GM12878 (cell line): ENCODE measurements around the gene NFYC. TPM values are rescaled to one million over a fixed set of nuclear protein-coding genes. Genes with fewer than 3 reads are reported as not detected.

Source experiments
- ATAC-seq: fragments of 200-7000 bp; cut with Tn5 transposase; 3 replicates; pipeline ENCODE4 v1.9.1; 2020; ENCODE audit warnings: mild to moderate bottlenecking, moderate library complexity
- BruUV-seq: library from RNA; stranded (reverse); fragments of 400-500 nt; replicated peaks from 2 replicates; lab custom pipeline; 2021; lab: Mats Ljungman, UMichigan
- CTCF ChIA-PET: fragments of 300-600 bp; sonication (Branson Sonifier 250); formaldehyde crosslinking; extraction: SDS; loops from one replicate; lab custom pipeline; 2021; ENCODE audit warnings: inconsistent platforms; lab: Yijun Ruan, JAX
- POLR2A ChIA-PET: fragments of 350-600 bp; formaldehyde crosslinking; extraction: SDS; loops from one replicate; lab custom pipeline; 2021; ENCODE audit warnings: inconsistent platforms; lab: Charles Lee
- RAD21 ChIA-PET: fragments of 300-600 bp; sonication (Branson Sonifier 250); formaldehyde crosslinking; loops from one replicate; lab custom pipeline; 2023; ENCODE audit warnings: antibody characterized with exemption; ENCODE audit not compliant: unreplicated experiment; lab: Charles Lee
- SMC1A ChIA-PET: fragments of 300-600 bp; sonication (Branson Sonifier 250); formaldehyde crosslinking; loops from one replicate; lab custom pipeline; 2023; ENCODE audit not compliant: unreplicated experiment, uncharacterized antibody; lab: Charles Lee
- DNase-seq: peaks from one replicate; pipeline ENCODE4 v3.0.0-alpha.2; 2011; ENCODE audit warnings: low read depth, low spot score
- FAIRE-seq: peaks from 3 replicates; lab custom pipeline; 2011; peaks lifted over from hg19 to GRCh38; lab: Jason Lieb, UNC
- H2AFZ ChIP-seq: 2 replicates; pipeline ENCODE4 v1.6.0; 2011; ENCODE audit warnings: low read depth, low read length, control low read depth; ENCODE audit not compliant: control insufficient read depth
- H3K27ac ChIP-seq: 2 replicates; pipeline ENCODE4 v1.5.1; 2011; ENCODE audit warnings: control low read depth; ENCODE audit not compliant: control insufficient read depth, insufficient read depth
- H3K27me3 ChIP-seq, 2 experiments: replicated peaks in 1 of 2; 2 replicates each; pipeline versions ENCODE4 v1.6.0 to v1.6.1; 2011; ENCODE audit warnings: low read length in 1 of 2; ENCODE audit not compliant: control insufficient read depth in 2 of 2, insufficient read depth in 2 of 2
- H3K36me3 ChIP-seq, 2 experiments: 2 replicates each; pipeline ENCODE4 v1.5.1; 2011; ENCODE audit warnings: low read length in 1 of 2; ENCODE audit not compliant: control insufficient read depth in 2 of 2, insufficient read depth in 2 of 2
- H3K4me1 ChIP-seq: 2 replicates; pipeline ENCODE4 v1.6.1; 2011; ENCODE audit warnings: mild to moderate bottlenecking, low read length, moderate library complexity, mixed read lengths; ENCODE audit not compliant: control insufficient read depth, insufficient read depth
- H3K4me2 ChIP-seq: 2 replicates; pipeline ENCODE4 v1.6.0; 2011; ENCODE audit warnings: control low read depth; ENCODE audit not compliant: control insufficient read depth, insufficient read depth
- H3K4me3 ChIP-seq: fragments of 200-600 bp; sonication (generic); 2 replicates; pipeline ENCODE4 v1.5.1; 2016
- H3K79me2 ChIP-seq: 2 replicates; pipeline ENCODE4 v1.6.0; 2011; ENCODE audit warnings: low read length; ENCODE audit not compliant: control insufficient read depth, insufficient read depth
- H3K9ac ChIP-seq: 2 replicates; pipeline ENCODE4 v1.8.0; 2011; ENCODE audit warnings: low read length, control low read depth, mixed read lengths; ENCODE audit not compliant: control insufficient read depth, insufficient read depth
- H3K9me3 ChIP-seq: replicated peaks from 3 replicates; pipeline ENCODE4 v1.5.1; 2011; ENCODE audit warnings: mild to moderate bottlenecking, low read length; ENCODE audit not compliant: control insufficient read depth, insufficient read depth
- H4K20me1 ChIP-seq: 2 replicates; pipeline ENCODE4 v1.6.0; 2011; ENCODE audit not compliant: control insufficient read depth, insufficient read depth
- BCL3 ChIP-seq: IDR thresholded peaks from 2 replicates; pipeline ENCODE4 v1.6.1; 2011; ENCODE audit warnings: borderline replicate concordance, low read depth, mild to moderate bottlenecking, moderate library complexity, low read length; ENCODE audit not compliant: insufficient read depth, poor library complexity, severe bottlenecking
- BMI1 ChIP-seq: fragments of 450-650 bp; IDR thresholded peaks from 2 replicates; pipeline ENCODE4 v1.6.1; 2016; ENCODE audit warnings: mild to moderate bottlenecking, moderate library complexity, borderline replicate concordance
- EGR1 ChIP-seq, 2 experiments: IDR thresholded peaks; 1 replicate in 1 of 2; 2 replicates in 1 of 2; pipeline ENCODE4 v1.6.1; 2011 to 2012; ENCODE audit warnings: low read depth in 2 of 2, low read length in 2 of 2, borderline replicate concordance in 1 of 2, mild to moderate bottlenecking in 1 of 2, moderate library complexity in 1 of 2
- ESRRA ChIP-seq: IDR thresholded peaks from 2 replicates; pipeline ENCODE4 v1.6.1; 2012; ENCODE audit warnings: mild to moderate bottlenecking, low read length, improper control_type of control experiment
- KLF5 ChIP-seq: fragments of 450-650 bp; IDR thresholded peaks from 2 replicates; pipeline ENCODE4 v1.6.1; 2014; ENCODE audit warnings: mild to moderate bottlenecking; ENCODE audit not compliant: partially characterized antibody
- POLR2AphosphoS5 ChIP-seq: IDR thresholded peaks from 2 replicates; pipeline ENCODE4 v1.6.1; 2011; ENCODE audit warnings: mild to moderate bottlenecking, low read length, inconsistent platforms
- RFX5 ChIP-seq: IDR thresholded peaks from 2 replicates; pipeline ENCODE4 v1.6.1; 2011; ENCODE audit warnings: low read depth, low read length, improper control_type of control experiment
- SUZ12 ChIP-seq: fragments of 200-600 bp; sonication (generic); IDR thresholded peaks from one replicate; pipeline ENCODE4 v1.6.1; 2018; ENCODE audit warnings: antibody characterized with exemption, mild to moderate bottlenecking; ENCODE audit not compliant: unreplicated experiment
- WRNIP1 ChIP-seq: IDR thresholded peaks from 2 replicates; pipeline ENCODE4 v1.6.1; 2011; ENCODE audit warnings: low read depth, low read length, improper control_type of control experiment, borderline replicate concordance
- ZNF207 ChIP-seq: fragments of 450-650 bp; IDR thresholded peaks from 2 replicates; pipeline ENCODE4 v1.6.1; 2014; ENCODE audit warnings: antibody characterized with exemption, mild to moderate bottlenecking, borderline replicate concordance
- ZNF274 ChIP-seq: IDR thresholded peaks from one replicate; pipeline ENCODE4 v1.8.0; 2011; ENCODE audit not compliant: insufficient read length, insufficient read depth
- WGBS: methylation state at CpG from one replicate; pipeline ENCODE4 v1.1.6; 2016; ENCODE audit warnings: low lambda C conversion rate; ENCODE audit not compliant: insufficient replicate concordance, insufficient coverage; ENCODE audit errors: missing lambda C conversion rate; 5-methylcytosine and 5-hydroxymethylcytosine counted together
- in situ Hi-C: fragments of 300-500 bp; cut with MboI; formaldehyde crosslinking; loops from 9 replicates; pipeline ENCODE4 v1.14.3; 2018; ENCODE audit warnings: mixed read lengths
- intact Hi-C: fragments of 100-400 bp; cut with micrococcal nuclease; formaldehyde crosslinking; loops from one replicate; pipeline ENCODE4 v1.14.2; 2022; ENCODE audit not compliant: unreplicated experiment
- polyA plus RNA-seq, 11 experiments: library from polyadenylated mRNA; depleted of rRNA in 4 of 11; unstranded in 6 of 11; stranded (reverse) in 5 of 11; fragments of >200 nt; fragmentation: Nextera tagmentation in 4 of 11; fragmentation: Illumina TruSeq in 1 of 11; extraction: Ambion mirVana in 4 of 11; extraction: Trizol in 1 of 11; gene quantifications; 1 replicate in 1 of 11; 2 replicates in 10 of 11; pipeline versions ENCODE4 v1.2.1 to v1.2.3, GENCODE V29; 2011 to 2016; ENCODE audit warnings: inconsistent platforms in 2 of 11, missing spikeins in 2 of 11, low read depth in 1 of 11
- total RNA-seq, 4 experiments: library from RNA; depleted of rRNA in 3 of 4; stranded (reverse); fragments of >200 nt in 3 of 4; fragmentation: Illumina TruSeq in 1 of 4; extraction: Trizol in 1 of 4; gene quantifications; 2 replicates each; pipeline versions ENCODE4 v1.2.1 to v1.2.3, GENCODE V29; 2013 to 2021
- TF ChIP-seq, protein P1 (sequence below): fragments of 450-650 bp; IDR thresholded peaks from 2 replicates; pipeline ENCODE4 v1.6.1; 2016; ENCODE audit warnings: mild to moderate bottlenecking
- TF ChIP-seq, protein P2 (sequence below), 3 experiments: IDR thresholded peaks in 2 of 3; conservative IDR thresholded peaks in 1 of 3; 2 replicates each; pipeline ENCODE4 v1.5.1; 2011; ENCODE audit warnings: low read depth in 3 of 3, low read length in 3 of 3, mild to moderate bottlenecking in 3 of 3, control low read depth in 2 of 3, moderate library complexity in 2 of 3, inconsistent platforms in 1 of 3, mixed read lengths in 1 of 3; ENCODE audit not compliant: control insufficient read depth in 2 of 3, insufficient read depth in 1 of 3; ENCODE audit errors: extremely low read depth in 1 of 3

Gene NFYC
- total and polyA plus RNA-seq, 10 of the 15 experiments (the other 5 are each of a cell fraction or from before 2014, with no cell fraction given), result 4.3 to 84.2 (median 58.3) TPM

GRCh38 chr1:40788561-40789341 lies 97.2 kb downstream of the NFYC start (continued):
- no peak for TF ChIP-seq SUZ12
- TF ChIP-seq EGR1 (IDR thresholded peaks at IDR 0.05; ENCODE audit: borderline replicate concordance in 1 of 2, low read depth in 2 of 2, low read length in 2 of 2), result no peak
- no peak for TF ChIP-seq RFX5
- TF ChIP-seq, protein P1, sequence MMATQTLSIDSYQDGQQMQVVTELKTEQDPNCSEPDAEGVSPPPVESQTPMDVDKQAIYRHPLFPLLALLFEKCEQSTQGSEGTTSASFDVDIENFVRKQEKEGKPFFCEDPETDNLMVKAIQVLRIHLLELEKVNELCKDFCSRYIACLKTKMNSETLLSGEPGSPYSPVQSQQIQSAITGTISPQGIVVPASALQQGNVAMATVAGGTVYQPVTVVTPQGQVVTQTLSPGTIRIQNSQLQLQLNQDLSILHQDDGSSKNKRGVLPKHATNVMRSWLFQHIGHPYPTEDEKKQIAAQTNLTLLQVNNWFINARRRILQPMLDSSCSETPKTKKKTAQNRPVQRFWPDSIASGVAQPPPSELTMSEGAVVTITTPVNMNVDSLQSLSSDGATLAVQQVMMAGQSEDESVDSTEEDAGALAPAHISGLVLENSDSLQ, result no peak
- no peak for TF ChIP-seq BCL3
- no peak for TF ChIP-seq ZNF207
- no peak for TF ChIP-seq KLF5
- TF ChIP-seq, all 136 proteins: peak for 0

DNA sequence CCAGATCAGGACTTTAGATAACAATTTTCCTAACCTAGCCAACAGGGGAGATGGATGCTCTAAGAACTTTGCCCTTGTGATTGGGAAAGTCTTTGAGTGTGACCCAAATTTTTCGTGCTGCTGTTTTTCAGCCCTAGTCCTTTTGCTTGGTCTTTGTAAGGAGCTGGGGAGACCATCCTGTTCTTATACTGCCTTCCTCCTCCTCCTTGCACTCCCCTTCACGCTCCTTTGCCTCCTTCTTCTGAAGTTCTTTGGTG lies 97.8 kb downstream of the NFYC start:
- Histone ChIP-seq H3K9ac (no peak overlapping the region), H3K27ac (no peak overlapping the region), H4K20me1 (no peaks in the 10 kb centered on the region), H2AFZ (no peak overlapping the region), H3K27me3 (peaks cover 2 to 4% of the 10 kb centered on the region in 2 experiments; a peak in 2 of 4 replicates), H3K79me2 (no peaks in the 10 kb centered on the region), H3K9me3 (no peaks in the 10 kb centered on the region), H3K4me3 (no peak overlapping the region), H3K4me2 (no peak overlapping the region), H3K36me3 (no peaks in the 10 kb centered on the region), H3K4me1 (no peaks in the 10 kb centered on the region)
- 29% methylated on average over 2 of the region's 2 CpGs for WGBS
- BruUV-seq, result no TSS peak
- SMC1A ChIA-PET, result interaction anchor here (0.8 to 1.6 kb wide), 2 partner anchors 15 to 25 kb away, joined by 3 to 4 read pairs; no protein-coding TSS in a partner anchor
- TF ChIP-seq, protein P2, sequence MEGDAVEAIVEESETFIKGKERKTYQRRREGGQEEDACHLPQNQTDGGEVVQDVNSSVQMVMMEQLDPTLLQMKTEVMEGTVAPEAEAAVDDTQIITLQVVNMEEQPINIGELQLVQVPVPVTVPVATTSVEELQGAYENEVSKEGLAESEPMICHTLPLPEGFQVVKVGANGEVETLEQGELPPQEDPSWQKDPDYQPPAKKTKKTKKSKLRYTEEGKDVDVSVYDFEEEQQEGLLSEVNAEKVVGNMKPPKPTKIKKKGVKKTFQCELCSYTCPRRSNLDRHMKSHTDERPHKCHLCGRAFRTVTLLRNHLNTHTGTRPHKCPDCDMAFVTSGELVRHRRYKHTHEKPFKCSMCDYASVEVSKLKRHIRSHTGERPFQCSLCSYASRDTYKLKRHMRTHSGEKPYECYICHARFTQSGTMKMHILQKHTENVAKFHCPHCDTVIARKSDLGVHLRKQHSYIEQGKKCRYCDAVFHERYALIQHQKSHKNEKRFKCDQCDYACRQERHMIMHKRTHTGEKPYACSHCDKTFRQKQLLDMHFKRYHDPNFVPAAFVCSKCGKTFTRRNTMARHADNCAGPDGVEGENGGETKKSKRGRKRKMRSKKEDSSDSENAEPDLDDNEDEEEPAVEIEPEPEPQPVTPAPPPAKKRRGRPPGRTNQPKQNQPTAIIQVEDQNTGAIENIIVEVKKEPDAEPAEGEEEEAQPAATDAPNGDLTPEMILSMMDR (IDR thresholded peaks at IDR 0.05 in 2 of 3, conservative IDR thresholded peaks at IDR 0.05 in 1 of 3; ENCODE audit: control insufficient read depth in 2 of 3, extremely low read depth in 1 of 3, insufficient read depth in 1 of 3, low read depth in 3 of 3, low read length in 3 of 3), result no peak
- TF ChIP-seq ZNF274, result no peak
- TF ChIP-seq EGR1 (IDR thresholded peaks at IDR 0.05; ENCODE audit: borderline replicate concordance in 1 of 2, low read depth in 2 of 2, low read length in 2 of 2), result no peak
- TF ChIP-seq BMI1, result no peak
- TF ChIP-seq ESRRA, result no peak
- no peak for TF ChIP-seq POLR2AphosphoS5
- no peak for TF ChIP-seq WRNIP1
- ATAC-seq (no peak), FAIRE-seq (no peak), DNase-seq (no peak)
- RAD21 ChIA-PET, result no interaction called here
- CTCF ChIA-PET, result interaction anchor here (1.2 to 2.6 kb wide), 3 partner anchors 15 to 60 kb away, joined by 4 to 8 read pairs (median 7); no protein-coding TSS in a partner anchor
- in situ Hi-C loops, result no loop called here
- POLR2A ChIA-PET, result no interaction called here
- intact Hi-C loops, result no loop called here
